SU-DHL-6 (cell line): ENCODE data around the gene RNF180.

Experiments used
- EZH2phosphoT487 ChIP-seq: fragments of 200-600 bp; sonication (generic), shearing (Covaris generic); conservative IDR thresholded peaks from 2 replicates; pipeline ENCODE4 v1.6.1; 2018; ENCODE audit warnings: mild to moderate bottlenecking, antibody characterized with exemption, low read length, moderate library complexity, mixed read lengths
- TF ChIP-seq, protein P1 (sequence below): fragments of 200-600 bp; sonication (generic); IDR thresholded peaks from one replicate; pipeline ENCODE4 v1.5.1; 2017; ENCODE audit warnings: antibody characterized with exemption, mild to moderate bottlenecking, low read length, moderate library complexity; ENCODE audit not compliant: insufficient read depth, poor library complexity, severe bottlenecking

DNA sequence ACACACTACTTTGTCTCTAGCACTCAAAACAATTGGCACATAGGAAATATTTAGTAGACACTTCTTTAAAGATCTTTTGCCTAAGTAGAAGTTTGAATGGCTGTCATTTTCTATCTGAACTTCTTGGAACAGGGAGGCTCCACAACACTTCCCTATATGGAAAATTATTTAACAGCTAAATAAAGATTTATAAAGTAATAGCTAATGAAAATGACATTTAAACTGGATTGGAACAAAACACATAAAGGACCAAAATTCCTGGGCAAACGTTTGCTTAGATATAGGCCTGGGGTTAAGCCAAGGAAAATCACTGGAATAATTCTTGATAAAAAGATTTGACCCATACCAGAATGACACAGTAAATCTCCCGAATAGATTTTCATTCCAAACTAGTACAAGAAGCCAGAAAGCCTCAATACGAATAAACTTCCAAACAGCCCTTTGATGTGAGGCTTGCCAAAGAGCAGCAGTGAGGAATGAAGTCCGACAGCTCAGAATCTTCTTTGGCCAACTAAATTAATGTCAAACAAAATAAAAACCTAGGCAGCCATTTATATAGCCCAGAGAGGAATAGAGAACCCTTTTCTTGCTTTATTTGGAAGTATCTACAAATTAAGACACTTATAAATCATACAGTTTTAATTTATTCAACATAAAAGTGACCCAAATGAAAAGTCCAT lies 20.3 kb upstream of the RNF180 start:
- TF ChIP-seq, protein P1, sequence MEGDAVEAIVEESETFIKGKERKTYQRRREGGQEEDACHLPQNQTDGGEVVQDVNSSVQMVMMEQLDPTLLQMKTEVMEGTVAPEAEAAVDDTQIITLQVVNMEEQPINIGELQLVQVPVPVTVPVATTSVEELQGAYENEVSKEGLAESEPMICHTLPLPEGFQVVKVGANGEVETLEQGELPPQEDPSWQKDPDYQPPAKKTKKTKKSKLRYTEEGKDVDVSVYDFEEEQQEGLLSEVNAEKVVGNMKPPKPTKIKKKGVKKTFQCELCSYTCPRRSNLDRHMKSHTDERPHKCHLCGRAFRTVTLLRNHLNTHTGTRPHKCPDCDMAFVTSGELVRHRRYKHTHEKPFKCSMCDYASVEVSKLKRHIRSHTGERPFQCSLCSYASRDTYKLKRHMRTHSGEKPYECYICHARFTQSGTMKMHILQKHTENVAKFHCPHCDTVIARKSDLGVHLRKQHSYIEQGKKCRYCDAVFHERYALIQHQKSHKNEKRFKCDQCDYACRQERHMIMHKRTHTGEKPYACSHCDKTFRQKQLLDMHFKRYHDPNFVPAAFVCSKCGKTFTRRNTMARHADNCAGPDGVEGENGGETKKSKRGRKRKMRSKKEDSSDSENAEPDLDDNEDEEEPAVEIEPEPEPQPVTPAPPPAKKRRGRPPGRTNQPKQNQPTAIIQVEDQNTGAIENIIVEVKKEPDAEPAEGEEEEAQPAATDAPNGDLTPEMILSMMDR = no peak
- TF ChIP-seq EZH2phosphoT487 = no peak
